Inflammatory macrophage treated with lipopolysaccharide for 4 hours (primary cell): ENCODE results near the gene IPMK.

Source experiments
- DNase-seq: peaks from one replicate; pipeline ENCODE4 v3.0.0-alpha.2; 2020

IPMK gene

DNA sequence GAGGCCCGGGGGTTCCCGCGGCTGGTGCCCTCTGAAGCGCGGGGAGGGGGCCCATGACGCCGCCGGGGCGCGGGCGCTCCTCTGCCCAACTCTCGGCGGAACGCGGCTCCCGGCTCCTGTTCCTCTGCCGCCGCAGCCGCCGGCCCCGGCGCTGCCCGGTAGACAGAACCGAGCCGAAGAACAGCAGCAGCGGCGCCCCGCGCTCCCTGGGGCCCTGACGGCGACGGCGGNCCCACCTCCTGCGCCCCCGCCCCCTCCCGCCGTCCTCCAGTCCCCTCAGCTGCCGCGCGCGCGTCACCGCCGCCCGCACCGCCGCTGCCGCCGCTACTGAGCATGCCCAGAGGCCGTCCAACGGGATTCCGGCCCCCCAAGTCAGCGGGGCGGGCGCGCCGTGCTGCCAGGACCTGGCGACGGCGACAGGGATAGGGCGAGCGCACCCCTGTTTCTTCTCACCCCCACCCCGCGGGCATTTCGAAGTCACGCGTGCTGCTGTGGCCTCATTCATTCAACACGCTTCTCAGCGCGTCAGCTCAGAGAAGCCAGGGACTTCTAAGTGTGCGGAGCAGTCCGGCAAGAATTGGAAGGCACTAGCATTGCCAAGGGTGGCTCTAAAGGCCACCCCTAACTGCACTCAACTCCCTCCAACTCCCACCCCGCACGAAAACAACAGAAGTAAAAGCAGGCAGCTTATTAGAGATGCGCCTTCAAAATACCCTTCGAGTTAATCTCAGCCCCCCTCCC lies at the start of gene IPMK:
IPMK (minus strand) TSS at position 182 of the 741 bp plus-strand sequence. CDS start 283 bp downstream, outside the sequence.
- peak; percentile 95 for DNase-seq

DNA sequence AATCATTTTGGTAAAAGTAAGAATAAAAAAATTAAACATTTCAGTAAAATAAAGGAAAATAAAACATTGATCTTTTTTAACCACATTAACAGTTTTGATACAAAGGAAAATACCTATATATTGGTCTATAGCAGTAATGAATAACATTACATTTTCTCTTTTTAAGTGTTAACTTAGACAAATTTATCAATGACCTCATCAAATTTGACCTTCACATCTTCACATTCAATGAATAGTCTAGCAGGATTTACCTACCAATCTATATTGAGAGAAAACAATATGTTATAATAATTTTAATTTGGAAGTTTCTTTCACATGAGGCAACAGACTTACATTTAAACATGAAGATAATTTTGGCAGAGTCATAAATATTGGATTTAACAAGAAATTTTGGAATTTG lies 49.2 kb upstream of the IPMK start:
- DNase-seq, result no peak

DNA sequence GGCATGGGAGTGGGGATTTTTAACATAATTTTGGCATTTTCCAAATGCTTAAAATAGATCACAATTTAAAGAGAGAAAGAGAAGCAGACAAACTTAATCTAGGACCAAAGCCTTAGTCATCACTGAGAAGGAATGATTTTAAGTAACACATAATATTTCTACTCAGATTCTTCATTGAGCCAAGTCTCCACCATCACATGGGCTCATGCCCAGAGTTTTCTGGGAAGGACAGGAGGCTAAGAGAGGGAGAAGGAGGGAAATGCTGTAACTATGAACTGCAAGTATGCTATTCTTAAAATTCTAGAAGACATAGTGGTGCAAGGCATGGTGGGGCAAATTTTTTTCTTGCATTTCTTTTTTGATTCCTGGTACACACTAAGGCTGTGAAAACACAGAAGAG lies 43.3 kb upstream of the IPMK start:
- no peak for DNase-seq

- no peak for DNase-seq
These were observed 40.0 kb upstream of the IPMK start for GRCh38 chr10:58307676-58308075.

DNA sequence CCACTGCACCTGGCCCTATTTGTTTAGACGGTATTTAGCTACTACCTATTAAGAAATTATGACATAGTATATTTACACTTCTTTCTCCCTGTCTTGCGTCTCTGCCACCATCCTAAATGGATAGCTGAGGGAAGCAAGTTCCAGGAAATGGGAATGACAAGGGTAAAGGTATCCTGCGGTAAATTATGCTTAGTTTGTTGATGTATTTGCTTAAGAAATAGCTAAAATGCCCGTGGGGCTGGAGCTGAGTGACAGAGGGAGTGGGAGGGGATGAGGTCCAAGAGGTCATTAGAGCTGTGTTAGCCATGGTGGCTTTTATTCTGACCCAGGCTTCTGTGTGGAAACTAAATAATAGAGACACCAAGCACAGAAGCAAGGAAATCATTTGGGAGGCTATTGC lies 38.1 kb upstream of the IPMK start:
- no peak for DNase-seq

GRCh38 chr10:58304099-58304633 lies 36.5 kb upstream of the IPMK start:
- DNase-seq, result no peak

- no peak for DNase-seq
These were observed 34.6 kb upstream of the IPMK start for GRCh38 chr10:58302254-58302653.

DNA sequence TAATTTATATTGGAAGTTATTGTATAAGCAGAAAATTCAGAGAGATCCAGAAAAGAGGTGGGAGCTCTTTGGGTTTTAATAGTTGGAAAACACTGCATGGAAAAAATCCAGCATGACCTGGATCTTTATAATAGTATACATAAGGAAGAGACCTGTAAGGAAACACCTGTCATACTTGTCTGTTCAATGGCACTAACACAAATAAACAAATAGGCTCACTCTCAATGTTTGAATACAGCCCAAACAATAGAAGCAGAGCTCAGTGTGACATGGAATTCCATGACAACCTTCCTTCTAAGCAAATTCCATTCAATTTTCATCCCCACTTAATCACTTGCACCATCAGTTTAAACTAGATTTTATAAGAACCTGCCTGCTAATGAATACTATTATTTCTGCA lies 33.0 kb upstream of the IPMK start:
- no peak for DNase-seq

DNA sequence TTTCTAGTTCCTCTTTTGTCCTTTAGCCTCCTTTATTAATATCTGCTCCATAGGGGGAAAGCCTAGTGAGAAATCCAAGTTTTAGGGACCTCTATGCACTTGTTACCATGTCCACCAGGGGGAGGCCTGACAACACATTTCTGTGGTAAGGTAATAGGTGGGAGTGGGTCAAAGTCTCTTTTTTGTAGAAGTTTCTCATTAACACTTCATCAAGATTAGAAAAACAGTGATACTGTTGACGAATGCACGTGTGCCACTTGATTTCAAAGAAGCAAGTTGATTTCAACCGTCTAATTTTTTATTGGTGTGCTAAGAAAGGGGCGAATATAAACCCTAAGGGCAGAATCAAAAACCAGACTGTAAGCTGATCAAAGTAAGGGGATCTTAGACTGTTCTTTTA lies 31.9 kb upstream of the IPMK start:
- peak; percentile 64 for DNase-seq

- no peak for DNase-seq
These were observed 26.3 kb upstream of the IPMK start for GRCh38 chr10:58293989-58294388.

GRCh38 chr10:58291538-58292174 lies 24.0 kb upstream of the IPMK start:
- peak; percentile 66 for DNase-seq

- DNase-seq, result peak; percentile 92
These were observed 14.9 kb upstream of the IPMK start for GRCh38 chr10:58282615-58283014.

GRCh38 chr10:58281092-58281752 lies 13.5 kb upstream of the IPMK start:
- no peak for DNase-seq

DNA sequence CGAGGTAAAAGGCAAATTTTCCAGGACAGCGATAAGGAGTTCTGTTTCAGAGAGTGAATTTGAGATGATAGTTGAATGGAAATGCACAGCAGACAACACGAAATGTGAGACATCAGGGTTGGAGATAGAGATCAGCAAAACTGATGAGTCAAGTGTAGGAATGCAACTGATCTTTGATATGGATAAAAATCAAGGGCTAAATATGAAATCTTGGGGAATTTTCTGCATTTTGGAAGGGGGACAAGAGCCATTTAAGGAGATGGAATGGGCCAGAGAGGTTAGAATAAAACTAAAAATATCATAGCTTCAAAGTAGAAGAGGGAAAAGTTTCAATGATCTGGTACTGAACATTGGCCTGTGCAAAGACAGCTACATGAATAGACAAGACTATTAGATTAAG lies 12.8 kb upstream of the IPMK start:
- no peak for DNase-seq

DNA sequence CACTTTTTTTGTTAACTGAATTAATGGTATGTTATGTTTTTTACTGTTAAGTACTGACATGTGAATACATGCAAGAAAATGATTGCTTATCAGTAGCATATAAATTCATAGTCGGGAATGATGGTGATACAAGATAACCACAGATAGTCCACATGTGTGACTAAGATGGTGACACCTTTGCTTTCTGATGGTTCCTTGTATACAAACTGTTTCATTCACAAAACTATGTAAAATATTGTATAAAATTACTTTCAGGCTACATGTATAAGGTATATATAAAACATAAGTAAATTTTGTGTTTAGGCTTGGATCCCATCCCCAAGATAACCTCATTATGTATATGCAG lies 11.2 kb upstream of the IPMK start:
- DNase-seq, result no peak

- no peak for DNase-seq
These were observed 10.7 kb upstream of the IPMK start for GRCh38 chr10:58278274-58278961.

DNA sequence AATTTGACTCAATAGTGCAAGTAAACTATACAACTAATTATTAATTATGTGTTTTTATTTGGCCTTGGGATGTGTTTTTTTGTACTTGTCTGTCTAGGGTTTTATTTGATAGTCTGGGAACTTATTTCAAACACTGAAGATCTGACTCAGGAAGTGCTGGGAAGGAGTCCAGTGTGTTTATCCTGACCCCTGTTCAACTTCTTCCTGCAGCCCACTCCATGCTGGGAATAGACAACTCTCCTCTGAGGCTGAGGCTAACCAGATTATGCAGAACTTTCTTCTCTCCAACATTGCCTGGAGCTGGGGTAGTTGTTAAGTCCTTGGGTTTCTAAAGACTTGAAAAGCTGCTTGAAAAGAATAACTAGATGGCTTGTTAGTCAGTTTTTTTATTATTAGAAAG lies 8.2 kb upstream of the IPMK start:
- DNase-seq, result no peak

GRCh38 chr10:58275261-58275660 lies 7.6 kb upstream of the IPMK start:
- no peak for DNase-seq

DNA sequence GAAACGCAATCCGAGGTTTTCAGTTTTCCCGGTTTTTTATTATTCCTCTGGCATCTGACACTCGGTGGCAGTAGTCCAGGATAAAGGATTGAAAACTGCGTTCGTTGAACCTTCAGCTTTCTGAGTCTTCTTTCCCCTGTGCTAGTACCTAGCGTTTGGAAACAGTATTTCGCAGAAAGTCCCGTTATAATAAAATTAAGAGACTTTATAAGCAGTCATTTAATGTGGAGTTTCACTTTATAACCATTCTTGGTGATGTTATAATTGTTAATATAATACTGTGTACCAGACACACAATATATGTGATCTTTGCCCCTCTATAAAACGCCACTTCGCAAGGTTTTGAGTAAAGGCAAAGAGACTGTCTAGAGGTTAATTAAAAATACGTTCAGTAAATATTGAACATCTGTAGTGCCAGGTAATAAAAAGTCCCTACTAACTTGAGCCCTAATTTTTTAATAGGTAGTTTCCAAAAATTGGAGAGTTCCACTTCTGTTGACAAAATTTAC lies 2.1 kb upstream of the IPMK start:
- DNase-seq, result no peak

- peak; percentile 99 for DNase-seq
These were observed 1.5 kb upstream of the IPMK start, which contains the start of gene CISD1 for GRCh38 chr10:58268946-58269781. TSS of gene CISD1 (plus strand) at chr10:58269162. CDS start at chr10:58269274, 112 bp downstream.

DNA sequence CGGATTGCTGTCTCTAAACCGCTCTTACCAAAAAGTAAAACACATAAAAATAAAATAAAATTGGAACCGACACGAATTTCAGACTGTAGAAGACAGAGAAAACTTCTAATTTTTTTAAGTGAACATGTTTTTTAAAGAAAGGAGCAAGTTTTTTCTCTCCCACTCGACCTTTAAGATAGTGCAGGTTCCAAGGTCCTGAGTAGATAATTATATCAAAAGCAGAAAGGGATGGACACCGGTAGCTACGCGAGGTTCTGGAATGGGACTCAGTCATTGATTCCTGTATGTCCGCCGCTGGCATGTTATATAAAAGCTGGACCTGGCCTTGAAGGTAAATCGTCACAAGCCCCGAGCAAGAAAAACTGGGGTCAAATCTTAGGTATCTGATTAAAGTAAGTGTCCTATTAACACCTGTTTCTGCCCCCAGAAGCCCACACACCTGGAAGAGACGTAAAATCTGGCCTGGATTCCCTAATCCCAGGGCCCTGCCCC lies 806 bp upstream of the IPMK start:
- DNase-seq, result no peak
